HG03066 (cell line): ENCODE results near the gene HNRNPAB.

Source experiments
- ATAC-seq: cut with Tn5 transposase; IDR thresholded peaks from one replicate; pipeline ENCODE4 v1.9.1; 2021; ENCODE audit warnings: low read depth; ENCODE audit not compliant: unreplicated experiment

The HNRNPAB gene

DNA sequence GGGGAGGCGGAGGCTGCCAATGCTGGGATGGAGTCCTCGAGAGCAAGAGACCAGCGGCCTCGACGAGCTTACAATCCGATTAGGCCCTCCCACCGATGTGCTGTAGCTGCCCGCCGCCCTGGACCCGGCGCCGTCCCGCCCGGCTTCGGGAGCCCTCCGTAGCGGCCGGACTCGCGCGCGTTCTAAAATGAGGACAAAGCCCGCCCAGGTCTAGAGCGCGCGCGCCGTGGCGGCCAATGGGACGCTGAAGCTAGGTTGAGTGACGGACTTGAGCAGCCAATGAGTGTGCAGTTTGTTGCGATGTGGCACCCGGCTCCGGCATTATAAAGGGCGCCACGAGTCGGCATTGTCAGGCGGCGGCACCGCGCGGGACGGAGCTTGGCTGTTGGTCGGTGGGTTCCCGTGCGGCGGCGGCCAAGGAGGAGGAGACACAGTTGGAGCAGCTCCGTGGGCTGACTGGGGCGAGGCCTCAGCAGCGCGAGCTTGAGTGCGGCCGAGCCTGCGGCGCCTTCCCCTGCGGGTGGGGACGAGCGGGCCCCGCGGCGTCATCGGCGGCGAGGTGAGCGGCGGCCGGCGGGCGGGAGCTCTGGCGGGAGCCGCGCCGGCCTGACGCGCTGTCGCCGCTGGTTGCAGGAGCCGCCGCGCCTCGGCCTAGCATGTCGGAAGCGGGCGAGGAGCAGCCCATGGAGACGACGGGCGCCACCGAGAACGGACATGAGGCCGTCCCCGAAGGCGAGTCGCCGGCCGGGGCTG is at the start of gene HNRNPAB:
HNRNPAB (plus strand) TSS at position 352 of the 753 bp plus-strand sequence; CDS start at position 657, 305 bp downstream.
- ATAC-seq = peak; percentile 83

DNA sequence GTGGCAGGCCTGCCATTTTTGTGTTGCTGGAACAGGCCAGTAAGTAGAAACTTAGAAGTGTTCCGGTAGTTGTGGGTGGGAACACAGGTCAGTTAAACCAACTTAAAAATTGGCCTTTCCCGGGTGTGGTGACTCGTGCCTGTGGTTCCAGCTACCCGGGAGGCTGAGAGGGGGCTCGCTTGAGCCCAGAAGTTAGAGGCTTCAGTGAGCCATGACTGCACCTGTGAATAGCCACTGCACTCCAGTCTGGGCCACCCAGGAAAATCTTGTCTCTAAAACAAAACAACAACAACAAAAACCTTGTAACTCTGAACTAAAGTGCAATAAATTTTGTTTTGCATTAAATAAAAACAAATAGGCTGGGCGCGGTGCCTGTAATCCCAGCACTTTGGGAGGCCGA is 49.3 kb upstream of the HNRNPAB start:
- ATAC-seq = no peak

DNA sequence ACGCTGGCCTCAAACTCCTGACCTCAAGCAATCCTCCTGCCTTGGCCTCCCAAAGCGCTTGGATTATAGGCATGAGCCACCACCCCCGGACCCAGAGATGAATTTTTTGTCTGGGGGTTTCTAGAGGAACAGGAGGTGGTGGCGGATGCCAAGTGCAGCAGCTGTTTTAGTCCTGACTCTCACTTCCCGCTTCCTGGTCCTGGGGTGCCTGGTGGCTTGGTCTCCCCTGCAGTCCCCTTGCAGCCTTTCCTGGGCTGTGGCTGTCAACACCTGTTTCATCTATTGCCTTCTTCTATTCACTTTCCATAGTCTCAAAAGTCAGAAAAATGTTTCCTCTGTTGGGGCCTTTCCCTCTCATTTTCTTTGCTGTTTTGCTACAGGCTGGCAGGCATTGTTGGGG is 44.2 kb upstream of the HNRNPAB start:
- ATAC-seq = no peak

DNA sequence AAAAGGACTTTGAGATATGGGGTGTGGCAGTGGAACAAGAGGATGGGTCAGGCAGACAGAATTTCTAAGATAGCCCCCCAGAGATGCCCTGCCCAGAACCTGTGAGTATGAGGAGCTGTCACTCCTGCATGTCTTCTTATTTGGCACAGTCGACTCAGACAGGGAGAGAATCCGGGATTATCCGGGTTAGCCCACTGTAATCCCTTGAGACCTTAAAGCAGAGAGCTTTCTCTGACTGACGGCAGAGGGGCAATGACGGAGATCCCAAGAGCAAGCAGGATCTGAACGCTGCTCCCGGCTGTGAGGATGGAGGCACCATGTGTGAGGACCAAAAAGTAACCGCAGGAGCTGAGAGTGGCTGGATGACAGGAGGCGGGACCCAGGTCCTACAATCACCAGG is 41.9 kb upstream of the HNRNPAB start:
- no peak for ATAC-seq

DNA sequence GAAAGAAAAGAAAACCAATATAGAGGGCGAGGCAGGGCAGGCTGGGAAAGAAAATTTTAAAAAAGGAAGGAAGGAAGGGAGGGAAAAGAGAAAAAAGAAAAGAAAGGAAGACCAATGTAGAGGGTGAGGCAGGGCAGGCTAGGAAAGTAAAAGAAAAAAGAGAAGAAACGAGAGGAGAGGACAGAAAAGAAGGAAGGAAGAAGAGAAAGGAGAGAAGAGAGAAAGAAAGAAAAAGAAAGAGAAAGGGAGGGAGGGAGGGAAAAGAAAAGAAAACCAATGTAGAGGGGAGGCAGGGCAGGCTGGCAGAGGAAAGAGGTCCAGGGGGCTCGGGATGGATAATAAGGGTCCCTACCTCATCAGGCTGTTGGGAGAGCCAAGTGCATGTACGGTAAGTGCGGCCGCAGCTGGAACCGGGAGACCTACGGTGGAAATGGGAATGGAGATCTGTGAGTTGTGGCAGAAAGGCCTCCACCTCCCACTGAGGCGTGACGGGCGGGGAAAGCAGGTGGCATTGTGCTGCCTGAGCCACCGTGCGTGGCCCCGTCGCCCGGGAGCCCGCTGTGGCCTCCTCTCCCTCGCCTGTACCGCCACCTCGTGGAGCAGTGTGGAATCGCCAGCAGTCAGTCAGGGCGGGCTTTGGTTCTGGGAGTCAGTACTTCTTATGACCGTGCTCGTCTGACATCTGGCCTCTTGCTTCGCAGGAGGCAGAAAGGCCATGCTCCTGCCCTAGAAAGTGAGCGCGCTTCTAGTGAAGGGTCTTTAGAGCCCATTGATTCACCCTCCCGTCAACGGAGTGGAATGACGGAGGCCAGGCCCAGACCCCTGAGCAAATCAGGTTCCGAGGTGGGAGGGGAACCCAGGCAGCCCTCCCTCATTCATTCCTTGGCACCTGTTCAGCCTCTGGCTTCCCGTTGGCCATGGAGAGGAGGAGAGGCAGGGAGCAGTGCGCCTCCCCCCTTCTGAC is 40.3 kb upstream of the HNRNPAB start:
- peak; percentile 80 for ATAC-seq

DNA sequence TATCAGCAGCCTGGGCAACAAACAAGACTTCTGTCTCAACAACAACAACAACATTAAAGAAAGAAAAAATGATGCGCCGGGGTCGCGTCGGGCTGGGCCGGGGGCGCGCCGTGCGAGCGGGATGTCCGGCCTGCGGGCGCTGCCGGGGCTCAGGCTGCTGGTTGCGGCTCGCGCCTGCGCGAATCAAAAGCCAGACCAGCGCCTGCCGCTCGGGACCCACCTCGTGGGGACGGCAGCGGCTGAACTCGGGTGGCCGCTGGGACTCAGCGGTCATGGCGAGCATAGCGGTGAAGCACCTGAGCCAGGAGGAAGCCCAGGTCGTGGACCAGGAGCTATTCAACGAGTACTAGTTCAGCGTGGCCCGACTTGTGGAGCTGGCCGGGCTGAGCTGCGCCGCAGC is 38.8 kb upstream of the HNRNPAB start:
- no peak for ATAC-seq

DNA sequence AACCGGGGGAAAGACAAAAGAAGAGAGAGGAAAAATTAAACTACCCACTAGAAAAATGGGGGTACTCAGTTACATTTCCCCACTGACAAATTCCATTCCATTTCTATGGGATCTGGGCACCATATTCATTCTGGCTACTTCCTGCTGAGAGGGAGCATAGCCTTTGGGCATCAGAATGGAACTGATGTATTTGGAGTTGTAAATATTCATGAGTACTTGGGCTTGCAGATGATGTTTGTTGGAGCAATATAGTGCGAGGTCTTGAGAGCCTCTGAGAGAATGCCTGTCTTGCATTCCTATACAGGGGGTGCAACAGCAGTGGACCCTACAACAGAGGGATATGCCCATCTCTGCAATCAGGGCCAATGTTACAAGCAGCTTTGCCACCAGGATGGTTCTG is 33.9 kb upstream of the HNRNPAB start:
- no peak for ATAC-seq

DNA sequence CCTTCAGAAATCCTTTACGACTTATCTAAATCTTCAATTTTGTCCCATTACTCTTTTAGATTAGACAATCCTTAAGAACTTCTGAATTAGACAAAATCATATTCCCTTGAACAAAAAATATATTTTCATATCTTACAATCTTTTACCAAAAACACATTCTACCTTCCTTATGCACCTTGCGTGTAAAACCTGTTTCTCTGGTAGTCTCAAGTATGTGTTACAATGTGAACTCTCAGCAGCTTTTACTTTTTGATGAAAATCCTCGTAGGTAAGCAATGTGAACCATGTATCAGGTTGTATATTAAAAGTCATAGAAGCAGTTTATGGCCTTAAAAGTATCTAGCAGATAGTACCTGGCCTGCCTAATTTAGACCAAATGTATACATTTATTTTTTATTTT is 29.9 kb upstream of the HNRNPAB start:
- no peak for ATAC-seq

DNA sequence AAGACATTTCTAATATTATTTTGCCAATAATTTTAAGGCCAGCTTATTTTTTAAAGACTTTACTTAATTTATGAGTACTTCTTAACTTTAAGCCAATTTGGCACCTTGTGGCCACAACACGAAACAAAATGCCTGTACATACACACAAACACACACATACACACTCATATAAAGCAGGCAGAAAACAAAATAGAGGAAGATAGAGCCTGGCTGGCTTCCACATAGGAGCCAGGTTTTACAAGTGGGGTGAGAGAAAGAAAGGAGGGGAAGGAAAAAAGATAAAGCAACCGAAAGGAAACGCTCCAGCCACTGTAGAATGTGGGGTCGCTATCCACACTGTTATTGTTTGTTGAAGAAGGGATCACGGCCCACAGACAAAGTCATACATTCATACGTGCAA is 27.5 kb upstream of the HNRNPAB start:
- ATAC-seq = no peak

DNA sequence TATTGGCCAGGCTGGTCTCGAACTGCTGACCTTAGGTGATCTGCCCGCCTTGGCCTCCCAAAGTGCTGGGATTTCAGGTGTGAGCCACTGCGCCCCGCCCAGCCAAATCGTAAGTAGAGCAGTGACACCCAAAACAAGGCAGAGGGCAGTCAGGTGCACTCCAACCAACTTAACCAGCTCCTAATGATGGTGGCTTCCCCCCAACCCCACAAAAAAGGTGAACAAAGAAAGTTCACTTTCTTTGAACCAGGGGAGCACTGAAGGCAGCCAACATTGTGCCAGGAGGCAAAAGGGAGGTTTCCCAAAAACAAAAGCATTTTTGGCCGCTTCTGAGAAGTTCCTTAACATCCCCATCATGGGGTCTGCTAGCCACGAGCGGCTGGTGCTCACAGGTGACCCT is 26.8 kb upstream of the HNRNPAB start:
- no peak for ATAC-seq

DNA sequence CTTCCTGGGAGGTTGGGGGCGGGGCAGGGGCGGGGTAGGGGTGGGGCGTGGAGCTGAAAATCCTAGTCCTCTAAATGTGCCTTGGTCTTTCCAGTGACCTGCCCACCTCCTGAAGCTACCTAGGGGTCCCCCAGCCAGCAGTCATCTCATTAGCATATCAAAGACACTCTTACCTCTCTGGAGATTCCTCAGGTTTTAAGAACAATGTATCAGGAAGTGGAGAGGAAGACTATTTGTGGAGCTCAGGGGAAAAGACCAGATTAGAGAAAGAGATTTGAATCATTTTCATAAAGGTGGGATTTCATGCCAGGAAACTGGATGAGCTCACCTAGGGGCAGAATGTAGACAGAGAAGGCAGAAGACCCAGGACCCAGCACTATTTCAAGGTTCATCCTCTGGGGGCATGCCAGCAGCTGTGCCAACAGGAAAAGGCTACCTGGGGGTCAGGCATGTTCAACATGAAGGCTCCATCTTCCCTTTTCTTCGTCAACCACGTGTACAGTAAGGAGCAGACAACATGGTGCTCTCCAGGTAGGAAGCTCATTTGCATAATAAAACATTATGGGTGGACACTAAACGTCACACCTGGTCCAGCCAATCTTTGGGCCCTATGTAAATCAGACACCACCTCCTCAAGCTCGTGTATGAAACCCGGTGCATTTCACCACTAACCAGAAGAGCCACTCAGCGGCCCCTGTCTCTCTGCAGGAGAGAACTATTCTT is 24.0 kb upstream of the HNRNPAB start:
- no peak for ATAC-seq

DNA sequence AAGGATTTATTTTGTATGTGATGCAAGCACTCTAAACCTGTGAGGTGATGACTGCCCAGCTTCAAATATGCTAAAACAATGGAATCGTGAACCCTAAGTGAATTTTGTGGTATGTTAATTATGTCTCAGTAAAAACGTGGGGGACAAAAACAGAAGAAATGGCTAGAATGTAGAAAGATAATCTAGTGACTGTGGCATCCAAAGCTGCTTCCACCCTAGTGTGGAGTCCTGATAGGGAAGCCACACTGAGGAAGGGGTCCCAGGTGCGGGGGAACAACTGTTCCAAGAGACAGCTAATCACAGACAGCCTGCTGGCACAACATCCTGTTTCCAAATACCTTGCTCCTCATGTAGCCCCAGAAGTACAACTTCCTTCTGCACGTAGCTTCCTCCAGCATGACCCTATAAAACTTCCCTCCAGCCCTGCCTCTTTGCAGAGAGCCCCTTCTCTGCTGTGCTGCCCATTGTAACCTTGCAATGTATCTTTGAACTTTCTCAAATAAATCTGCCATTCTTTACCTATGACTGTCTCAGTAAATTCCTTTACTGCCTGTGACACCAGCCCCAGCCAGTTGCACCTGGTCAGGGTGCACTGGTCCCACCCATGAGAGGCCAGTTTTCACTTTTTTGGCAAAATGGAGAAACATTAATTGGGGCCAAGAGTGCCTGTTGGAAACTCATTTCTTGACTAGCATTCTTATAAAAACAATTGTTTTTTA is 22.0 kb upstream of the HNRNPAB start:
- no peak for ATAC-seq

DNA sequence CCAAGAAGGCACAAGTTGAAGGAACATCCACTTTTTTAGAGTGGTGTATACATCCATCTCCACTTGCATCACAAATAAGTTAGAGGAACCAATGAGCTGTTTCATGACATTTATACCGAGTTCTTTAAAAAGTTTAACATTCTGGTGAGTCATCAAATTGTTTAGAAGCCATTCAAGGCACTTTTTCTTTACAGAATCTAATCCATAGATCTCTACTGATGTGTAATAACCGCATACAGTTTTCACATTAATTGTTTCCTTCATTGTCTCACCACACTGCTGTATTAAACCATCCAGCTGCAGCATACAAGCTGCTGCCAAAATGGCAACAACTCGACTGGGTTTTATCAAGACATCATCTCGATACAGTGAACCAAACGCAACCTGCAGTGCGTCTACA is 17.9 kb upstream of the HNRNPAB start:
- no peak for ATAC-seq

DNA sequence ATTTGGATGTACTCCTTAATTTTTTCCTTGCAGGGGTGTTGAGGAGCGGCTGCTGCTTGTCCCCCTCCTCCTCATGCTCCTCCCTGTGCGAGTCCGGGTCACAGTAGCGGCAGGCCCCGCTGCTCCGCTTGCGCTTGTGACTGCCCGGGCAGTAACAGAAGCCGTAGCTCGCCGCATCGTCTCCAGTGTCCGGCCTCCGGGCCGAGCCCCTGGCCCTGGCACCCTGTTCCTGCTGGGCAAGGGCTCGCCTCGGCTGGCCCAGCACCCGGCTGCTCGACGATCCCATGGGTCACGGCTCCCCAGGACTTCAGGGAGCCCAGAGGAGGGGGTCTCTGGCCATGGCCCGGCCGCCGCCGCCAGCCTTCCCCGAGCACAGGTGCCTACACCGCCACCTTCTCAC is 17.3 kb upstream of the HNRNPAB start, which contains the start of gene GMCL2:
GMCL2 (minus strand) TSS at position 358 of the 400 bp plus-strand sequence; CDS start at position 286, 72 bp downstream.
- no peak for ATAC-seq

DNA sequence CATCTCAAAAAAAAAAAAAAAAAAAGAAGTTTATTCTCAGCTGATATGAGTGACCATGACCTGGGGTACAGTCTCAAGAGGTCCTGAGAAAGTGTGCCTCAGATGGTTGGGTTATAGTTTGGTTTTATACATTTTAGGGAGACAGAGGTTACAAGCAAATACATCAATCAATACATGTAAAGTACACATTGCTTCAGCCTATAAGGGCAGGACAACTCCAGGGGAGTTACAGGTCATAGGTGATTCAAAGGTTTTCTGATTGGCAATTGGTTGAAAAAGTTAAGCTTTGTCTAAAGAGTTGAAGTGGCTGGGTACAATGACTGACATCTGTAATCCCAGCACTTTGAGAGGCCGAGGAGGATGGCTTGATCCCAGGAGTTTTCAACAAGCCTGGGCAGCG is 14.9 kb upstream of the HNRNPAB start:
- no peak for ATAC-seq

DNA sequence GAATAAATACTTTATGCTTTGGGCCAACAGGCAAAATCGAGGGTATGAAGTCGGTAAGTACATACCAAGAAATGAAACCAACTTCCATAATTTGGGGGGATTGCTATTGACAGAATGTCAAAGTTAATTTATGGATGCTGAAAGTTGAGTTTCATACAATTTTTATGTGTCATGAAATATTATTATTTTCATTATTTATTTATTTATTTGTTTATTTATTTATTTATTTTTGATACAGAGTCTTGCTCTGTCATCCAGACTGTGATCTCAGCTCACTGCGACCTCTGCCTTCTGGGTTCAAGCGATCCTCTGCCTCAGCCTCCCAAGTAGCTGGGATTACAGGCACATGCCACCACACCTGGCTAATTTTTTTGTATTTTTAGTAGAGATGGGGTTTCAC is 12.7 kb upstream of the HNRNPAB start:
- ATAC-seq = no peak

DNA sequence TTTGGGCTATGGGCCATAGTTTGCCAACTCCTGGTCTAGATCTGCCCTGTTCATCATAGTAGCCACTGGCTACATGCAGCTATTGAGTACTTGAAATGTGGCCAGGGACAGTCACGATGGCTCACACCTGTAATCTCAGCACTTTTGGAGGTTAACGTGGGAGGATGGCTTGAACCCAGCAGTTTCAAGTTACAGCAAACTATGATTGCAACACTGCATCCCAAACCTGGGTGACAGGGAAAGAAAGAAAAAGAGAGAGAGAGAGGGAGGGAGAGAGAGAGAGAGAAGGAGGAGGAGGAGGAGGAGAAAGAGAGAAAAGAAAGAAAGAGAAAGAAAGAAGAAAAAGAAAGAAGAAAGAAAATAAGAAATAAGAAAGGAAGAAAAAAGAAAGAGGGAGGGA is 12.1 kb upstream of the HNRNPAB start:
- no peak for ATAC-seq

DNA sequence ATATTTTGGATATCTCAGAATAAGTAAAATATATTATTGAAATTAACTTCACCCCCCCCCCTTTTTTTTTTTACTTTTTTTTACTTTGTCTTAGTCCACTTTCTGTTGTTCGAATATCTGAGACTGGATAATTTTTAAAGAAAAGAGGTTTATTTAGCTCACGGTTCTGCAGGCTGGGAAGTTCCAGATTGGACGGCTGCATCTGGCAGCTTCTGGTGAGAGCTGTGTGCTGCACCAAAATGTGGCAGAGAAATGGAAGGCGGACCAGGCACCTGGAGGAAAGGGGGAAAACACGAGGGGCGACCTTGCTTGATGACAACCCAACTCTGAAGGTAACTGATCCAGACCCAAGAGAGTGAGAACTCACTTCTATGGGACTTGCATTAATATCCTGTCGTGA is 11.5 kb upstream of the HNRNPAB start:
- no peak for ATAC-seq

DNA sequence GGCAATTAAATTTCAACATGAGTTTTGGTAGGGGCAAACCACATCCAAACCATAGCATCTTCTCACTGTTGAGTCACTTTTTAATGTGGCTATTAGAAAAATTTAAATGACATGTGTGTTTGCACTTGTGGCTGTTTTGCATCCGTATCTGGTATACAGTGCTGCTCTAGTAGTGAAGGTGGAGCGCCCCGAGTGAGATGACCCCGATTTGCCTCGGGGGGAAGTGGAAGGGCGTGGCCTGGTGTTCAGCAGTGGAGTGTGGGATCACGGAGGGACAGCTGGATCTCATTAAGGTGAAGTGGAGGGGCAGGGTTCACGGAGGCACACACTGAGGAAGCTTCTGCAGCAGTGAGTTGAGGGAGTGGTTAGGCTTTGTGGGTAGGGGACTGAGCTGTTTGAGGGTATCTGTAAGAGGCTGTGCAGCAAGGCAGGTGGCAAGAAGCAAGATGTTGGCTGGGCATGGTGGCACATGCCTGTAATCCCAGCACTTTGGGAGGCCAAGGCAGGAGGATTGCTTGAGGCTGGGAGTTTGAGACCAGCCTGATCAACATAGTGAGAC is 11.0 kb upstream of the HNRNPAB start:
- ATAC-seq = no peak

DNA sequence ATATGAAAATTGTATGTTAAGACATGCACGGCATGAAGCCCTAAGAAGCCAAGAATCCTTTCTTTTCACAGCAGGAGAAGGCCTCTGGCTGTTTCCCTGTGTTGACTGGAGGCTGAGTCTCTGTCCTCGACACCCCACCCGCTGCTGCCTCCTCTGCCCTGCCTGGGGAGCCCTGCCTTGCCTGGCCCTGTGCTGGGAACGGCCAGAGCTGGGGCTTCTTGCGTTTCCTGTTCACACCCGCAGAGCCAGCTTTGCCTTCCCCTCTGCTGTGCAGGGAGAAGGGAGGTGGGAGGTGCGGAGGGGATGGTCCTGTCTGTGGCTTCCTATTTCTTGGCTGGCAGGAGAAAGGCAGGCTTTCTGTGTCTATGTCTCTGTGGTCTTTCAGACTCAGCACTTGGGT is 10.3 kb upstream of the HNRNPAB start:
- ATAC-seq = no peak
